GM18873 (cell line): ENCODE data around the gene PYGM.

Source experiments
- ATAC-seq: cut with Tn5 transposase; IDR thresholded peaks from one replicate; pipeline ENCODE4 v1.9.1; 2021; ENCODE audit warnings: mild to moderate bottlenecking, moderate library complexity, moderate number of reproducible peaks; ENCODE audit not compliant: unreplicated experiment, low FRiP score

PYGM gene

DNA sequence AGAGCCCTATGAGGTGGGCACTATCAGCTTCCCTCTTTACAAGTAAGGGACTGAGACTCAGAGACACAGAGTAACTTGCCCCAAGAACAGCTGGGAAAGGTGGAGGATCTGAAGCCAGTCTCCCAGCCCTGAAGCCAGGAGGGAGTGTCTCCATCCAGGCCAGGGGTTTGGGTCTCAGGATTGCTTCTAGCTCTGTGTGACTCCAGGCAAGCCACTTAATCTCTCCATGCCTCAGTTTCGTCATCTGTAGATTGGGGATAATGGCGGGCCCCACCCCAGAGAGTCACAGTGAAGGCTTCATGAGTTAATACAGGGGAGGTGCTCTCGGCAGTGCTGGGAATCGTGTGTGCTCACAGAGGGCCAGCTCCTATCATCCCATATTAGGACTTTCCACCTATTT lies 32.7 kb upstream of the PYGM start:
- no peak for ATAC-seq

DNA sequence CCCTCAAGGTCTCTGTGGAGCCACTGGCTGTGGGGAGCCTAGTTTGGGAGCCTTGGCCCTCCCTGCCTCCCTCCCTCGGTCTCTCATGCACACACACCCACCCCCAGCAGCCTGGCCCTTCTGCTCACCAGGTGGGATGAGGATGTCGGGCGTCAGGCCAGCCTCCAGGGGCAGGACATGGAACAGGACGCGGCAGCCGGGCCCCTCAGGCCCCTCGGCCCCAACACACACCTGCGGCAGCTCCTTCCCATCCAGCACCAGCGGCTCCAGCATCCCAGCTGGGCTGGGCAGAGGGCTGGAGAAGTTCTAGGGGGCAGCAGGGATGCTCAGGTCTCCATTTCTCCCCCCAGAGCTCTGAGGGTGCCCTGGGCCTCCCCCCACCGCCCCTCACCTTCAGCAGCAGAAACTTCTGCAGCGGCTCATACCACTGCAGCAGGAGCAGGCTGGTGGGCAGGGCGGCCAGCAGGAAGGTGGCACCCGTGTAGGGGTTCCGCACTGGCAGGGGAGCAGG lies 32.1 kb upstream of the PYGM start:
- no peak for ATAC-seq

DNA sequence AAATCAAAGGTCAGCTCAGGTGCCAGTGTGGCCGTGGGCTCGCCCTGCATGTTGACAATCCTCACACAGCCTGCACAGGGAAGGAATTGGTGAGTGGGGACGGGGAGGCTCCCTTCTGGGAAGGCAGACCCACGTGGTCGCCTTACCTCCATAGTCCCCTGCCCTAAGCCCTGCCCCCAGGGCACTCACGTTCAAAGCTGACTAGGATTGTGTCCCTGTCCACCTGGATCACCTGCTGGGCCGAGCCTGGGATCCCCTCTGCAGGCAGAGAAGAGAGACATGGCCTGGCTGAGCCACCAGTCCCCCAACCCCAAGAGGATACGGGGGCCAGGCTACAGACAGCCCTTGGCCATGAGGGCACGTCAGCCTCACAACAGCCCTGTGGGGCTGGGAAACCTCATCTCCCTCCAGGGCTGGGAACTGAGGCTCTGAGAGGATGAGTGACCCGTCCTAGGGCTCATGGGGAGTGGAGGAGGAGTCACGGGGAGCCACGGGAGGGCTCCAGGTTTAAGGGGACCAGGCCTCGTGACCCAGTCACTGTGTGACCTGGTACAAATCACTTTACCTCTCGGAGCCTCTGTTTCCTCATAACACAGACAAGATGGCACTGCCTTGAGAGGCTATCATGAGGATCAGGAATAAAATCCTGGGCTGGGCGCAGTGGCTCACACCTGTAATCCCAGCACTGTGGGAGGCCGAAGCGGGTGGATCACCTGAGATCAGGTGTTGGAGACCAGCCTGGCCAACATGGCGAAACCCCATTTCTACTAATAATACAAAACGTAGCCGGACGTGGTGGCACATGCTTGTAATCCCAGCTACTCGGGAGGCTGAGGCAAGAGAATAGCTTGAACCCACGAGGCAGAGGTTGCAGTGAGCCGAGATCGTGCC lies 30.7 kb upstream of the PYGM start:
- ATAC-seq, result no peak

DNA sequence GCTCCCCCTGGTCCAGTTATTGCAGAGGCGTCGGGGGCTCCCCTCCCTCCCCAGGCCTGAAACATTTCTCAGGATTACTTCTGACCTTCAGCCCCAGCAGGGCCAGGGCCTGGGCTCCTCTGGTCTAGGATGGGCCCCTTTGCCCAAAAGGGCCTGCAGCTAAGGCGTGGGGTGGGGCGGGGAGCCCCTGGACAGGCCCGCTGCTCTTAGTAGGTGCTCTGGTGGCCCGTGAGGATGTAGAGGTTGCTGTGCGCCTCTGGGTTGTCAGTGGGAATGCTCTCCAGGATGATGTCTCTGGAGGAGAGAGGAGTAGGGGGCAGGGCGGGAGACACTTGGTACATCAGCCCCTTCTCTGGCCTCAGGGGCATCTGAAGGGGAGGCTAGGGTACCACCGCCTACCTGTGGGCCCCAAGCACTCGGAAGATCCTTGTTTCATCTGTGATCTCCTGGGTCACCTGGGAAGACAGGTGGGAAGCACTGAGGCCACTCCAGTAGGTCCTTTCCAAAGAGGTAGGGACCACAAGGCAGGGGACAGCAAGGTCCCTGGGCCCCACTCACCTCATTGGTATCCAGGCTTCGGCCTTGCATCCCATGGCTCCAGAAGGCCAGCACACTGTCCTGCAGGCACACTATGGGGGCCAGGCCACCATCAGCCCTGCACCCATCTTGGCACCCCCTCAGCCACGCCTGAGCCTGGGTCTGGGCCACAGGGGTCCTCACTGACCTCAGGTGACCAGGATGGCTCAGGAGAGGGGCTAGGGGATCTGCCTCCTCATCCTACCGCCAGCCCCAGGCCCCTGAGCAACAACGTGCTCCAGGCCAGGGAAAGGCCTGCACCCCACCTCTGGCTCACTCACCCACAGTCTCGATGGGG lies 29.8 kb upstream of the PYGM start:
- no peak for ATAC-seq

DNA sequence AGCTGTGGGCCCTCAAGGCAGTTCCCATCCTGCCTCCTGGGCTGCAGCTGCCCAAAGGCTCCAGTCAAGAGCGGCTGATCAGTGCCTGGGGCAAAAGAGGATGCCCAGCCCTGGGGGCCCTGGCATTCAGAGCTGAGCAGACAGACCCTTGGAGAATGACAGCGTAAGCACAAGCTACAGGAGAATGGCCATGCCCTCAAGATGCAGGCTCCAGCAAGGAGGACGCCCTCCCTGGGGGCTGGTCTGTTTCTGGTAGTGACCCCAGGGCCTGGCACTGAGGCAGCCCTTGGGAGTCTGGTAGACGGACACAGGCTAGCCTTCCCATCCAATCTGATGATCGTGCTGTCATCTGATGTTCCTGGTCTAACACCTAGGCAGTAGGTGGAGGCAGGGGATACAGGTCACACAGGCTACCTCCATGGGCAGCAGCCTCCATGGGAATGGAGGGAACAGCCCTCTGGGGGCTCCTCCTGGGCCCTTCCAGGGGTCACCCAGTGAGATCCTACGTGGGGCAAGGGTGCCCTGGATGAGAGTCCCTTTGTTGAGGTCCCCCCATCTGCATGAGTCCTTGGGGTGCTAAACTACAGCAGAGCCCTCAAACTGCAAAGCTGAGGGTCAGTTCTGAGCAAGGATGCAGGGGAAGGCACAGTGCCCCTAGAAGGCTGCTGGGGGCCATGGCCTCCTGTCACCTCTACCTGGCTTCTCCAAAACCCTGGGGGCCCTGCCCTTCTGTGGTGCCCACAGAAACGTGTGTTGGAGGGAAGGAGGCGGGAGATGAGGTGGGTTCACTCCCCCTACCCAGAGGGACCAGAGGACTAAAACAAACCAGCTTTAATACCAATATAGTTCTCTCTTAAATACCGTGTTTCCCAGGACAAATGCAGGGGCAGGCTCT lies 28.8 kb upstream of the PYGM start:
- ATAC-seq, result no peak

DNA sequence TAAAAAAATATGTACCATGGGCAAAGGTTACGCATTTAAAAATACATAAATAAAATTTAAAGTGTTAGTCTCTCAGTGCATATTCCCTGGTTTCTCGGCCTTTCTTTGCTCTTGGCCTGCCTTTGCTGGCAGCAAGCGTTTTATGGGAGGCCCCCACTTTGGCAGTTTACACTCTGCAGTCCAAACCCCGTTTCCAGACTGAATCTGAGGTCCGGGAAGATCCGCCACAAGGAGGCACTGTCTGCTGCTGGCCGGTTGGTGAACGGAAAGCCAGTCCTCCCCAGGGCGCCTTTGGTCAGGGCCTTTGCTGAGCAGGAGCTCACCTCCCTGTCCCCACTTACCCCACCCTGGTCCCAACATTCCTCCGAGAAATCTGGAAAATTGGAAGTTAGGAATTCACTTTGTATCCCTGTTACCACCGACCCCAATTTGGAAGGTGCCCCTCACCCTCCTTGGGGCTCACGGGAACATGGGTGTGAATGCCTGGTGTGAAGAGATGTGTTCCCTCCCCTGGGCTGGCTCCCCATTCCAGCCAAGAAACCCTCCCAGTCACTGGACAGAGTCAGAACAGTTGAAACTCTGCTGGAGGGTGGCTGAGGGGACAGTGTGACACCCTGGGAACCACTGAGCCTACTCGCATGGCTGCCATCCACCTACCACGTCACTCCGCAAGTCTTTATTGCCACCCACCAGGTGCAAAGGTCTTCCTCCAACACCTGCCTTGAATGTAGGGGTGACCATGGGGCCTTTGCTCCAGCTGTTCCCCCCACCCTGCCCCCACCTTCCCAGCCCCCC lies 27.9 kb upstream of the PYGM start:
- no peak for ATAC-seq

DNA sequence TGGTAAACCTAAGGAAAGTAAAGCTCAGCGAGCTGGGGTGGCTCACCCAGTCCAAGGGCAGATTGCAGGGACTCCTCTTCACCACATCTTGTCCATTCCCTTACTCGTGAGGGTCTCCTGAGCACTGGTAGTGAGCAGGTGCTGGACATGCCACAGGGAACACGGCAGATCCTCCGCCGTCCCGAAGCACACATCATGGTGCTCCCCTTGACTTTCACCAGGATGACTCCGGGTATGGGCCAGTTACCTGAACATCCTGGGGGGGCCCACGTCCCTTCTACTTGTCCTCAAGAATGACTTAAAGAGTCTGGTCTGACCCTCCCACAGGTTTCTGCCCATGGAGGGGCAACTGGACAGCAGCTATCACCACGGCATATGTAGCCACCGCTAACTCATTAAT lies 26.5 kb upstream of the PYGM start:
- no peak for ATAC-seq

DNA sequence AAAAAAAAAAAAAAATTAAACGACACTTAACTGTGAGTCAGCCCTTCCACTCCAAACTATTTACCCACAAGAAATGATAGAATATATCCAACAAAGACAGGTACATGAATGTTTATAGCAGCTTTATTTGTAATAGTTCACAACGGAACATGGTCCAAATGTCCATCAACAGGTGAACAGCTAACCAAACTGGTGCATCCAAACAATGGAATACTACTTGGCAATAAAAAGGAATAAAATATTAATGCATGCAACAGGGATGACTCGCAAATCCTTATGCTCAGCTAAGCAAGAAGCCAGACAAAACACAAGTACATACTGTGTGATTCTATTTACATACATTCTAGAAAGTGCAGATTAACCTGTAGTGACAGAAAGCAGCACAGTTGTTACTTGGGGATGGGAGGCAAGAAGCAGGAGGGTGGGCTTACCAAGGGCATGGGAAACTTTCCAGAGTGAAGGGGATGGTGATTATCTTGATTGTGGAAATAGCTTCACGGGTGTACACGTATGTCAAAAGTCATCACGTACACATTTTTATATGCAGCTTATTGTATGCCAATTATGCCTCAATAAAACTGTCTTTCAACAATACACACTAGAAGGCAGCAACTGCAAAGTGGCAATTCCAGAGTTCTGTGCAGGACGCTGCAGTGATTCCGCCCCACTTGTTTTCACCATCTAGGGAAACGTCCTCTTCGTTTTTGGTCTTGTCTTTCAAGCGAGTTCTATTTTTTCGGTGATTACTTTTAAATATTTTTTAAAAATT lies 25.2 kb upstream of the PYGM start:
- no peak for ATAC-seq

DNA sequence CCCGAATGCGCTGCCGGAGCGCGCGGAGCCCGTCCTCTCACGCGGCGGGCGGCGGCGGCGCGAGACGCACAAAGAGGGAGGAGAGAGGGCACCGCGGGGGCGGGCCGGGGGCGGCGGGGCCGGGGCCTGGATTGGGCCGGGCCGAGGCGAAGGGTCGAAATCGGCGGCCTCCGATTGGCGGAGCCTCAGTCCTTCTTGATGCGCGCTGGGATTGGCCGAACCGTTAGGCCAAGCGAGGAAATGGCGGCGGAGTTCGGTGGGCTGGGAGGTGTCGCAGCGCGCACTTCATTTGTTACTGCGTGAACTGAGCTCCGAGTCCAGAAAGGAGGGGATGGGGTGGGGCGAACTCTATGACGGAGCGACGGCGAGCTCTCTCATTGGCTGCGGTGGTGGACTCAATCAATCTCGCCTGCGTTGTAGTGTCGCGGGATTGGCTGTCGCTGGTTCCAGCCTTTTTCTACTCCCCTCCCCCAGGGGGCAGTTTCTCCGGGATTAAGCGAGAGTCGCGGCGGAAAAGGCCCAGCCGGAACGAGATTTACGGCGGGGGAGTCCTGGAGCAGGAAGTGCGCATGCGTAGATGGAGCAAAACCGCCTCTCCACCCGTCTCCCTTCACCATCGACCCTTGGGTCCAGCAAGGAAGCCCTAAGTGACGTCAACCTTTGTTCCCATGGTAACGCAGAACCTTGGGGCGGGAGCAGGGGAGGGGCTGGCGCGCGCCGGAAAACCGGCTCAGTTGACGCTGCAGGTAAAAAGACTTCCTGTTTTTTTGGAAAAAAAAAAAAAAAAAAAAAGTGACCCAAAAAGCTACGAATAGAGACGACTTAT lies 18.9 kb upstream of the PYGM start, which contains the start of gene SF1:
TSS of gene SF1 (minus strand) at position 70 of the 826 bp plus-strand sequence. CDS start 150 bp downstream, outside the sequence.
- ATAC-seq, result peak; percentile 80

DNA sequence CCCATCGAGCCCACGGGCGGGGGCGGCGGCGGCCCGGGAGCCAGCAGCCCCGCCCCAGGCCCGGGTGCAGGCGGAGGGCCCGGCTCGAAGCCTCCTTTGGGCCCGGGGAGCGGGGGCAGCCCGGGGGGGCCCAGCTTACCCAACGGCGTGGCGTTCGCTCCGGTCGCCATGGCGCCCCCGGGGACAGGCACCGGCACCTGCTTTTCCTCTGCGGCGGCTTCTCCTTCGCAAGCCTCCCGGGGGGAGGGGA lies 18.4 kb upstream of the PYGM start:
- no peak for ATAC-seq

DNA sequence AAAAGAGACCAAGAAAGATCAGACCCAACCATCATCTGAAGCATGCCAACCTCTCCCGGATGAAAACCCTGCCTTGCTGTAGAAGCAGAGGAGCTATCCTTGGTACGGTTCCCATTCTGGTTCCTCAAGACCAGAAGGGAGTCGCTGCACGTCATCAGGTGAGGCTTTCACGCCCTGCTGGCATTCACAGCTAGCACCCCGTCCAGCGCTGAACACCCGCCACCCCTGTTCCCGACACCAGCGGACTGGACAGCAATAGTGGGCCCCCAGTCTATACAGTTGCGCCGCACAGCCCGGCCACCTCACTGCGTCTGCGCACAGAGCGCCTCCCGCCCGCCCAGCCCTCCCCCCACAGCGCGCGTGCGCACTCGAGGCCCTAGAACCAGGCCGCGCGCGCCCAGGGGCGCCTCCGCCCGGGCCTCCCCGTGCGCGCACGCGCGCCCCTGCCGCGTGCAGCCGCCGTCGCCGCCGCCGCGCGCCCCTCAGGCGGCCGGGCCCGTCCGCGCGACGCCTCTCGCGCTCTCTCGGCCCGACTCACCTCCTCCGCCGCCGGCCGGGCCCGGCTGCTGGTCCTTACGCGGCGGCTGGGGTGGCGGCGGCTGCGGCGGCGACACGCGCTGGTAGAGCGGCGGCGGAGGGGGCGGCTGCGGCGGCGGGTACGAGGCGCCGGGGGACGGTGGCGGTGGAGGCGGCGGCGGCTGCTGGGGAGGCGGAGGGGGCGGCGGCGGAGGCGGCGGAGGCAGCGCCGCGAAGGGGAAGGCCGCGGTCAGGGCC lies 17.9 kb upstream of the PYGM start:
- no peak for ATAC-seq

DNA sequence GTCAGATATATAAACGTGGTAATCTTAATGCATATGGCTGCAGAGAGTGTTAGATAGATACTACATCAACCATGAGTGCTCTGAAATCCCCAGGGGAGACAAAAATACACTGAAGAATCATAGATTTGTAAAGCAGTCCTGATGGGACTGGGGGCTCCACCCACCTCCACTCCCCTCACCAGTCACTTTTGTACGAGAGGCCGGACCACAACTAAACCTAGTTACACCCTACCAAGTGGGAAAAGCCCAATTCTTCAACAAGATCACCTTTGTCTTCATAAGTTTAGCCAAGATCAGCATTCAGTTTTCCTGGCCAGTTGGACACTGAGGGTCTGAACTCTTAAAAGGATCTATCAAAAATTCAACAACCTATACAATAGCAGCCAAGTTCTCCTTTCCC lies 17.1 kb upstream of the PYGM start:
- no peak for ATAC-seq

DNA sequence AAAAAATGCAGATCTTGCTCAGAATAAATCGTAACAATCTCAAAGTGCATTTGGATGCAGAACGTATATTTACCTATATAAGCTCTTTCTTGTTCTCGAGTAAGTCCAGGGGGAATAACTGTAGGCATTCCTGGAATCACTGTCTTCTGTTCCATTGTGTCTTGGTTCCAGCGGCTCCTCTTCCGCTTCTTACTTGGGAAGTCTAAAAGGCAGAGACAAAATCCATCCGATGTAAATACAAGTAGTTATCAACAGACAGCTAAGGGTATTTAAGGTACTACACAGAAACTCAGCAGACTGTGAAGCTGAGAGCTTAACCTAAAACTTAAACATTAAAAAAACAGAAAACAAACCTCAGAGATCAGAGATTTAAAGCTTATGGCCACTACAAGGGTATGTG lies 16.7 kb upstream of the PYGM start:
- no peak for ATAC-seq

DNA sequence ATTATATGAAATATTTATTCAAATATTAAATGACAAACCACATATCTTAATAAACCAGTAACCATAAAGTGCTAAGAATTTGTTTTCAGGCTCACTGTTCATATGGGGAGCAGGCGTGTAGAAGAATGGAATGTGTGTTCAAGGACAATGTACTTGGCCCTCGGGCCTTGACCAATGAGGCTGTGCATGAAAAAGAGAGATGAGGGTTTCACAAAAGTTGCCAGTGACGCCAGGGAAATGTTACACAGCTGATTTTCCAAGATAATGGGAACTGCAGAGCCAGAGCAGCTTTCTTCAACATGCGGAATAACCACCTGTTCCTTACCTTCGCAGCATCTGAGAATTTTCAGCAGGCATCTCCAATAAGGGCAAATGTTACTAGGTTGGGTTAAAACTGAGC lies 14.4 kb upstream of the PYGM start:
- no peak for ATAC-seq

DNA sequence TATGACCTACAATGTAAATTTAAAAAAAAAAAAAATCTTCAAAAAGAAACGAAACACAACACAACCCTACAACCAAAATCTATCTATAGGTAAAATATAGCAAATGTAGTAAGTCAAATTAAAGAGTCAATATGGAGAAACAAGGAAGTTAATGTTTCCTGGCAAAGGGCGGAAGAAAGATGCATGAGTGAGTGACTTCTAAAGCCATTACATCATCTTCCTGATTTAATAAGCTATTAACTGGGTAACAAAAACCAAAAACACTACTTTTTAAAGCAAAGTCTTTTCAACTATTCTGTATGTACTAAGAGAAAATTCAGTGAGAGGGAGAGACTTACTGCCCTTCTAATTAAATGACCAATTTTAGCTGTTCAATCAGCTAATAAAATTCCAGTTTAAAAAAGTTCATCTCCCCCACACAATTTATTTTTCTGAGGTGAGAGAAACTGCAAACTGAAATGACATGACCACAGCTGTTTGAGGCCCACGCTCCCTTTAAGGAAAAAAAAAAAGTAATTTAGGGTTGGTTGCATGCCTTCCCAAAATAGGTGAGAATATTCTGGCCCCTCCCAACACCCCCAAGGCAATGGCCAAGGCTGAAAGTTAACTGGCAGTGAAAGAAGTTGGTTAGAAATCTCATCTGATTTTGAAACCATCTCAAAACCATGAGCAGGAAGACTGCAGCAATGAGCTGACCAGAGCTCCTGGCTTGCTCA lies 12.7 kb upstream of the PYGM start:
- ATAC-seq, result no peak

DNA sequence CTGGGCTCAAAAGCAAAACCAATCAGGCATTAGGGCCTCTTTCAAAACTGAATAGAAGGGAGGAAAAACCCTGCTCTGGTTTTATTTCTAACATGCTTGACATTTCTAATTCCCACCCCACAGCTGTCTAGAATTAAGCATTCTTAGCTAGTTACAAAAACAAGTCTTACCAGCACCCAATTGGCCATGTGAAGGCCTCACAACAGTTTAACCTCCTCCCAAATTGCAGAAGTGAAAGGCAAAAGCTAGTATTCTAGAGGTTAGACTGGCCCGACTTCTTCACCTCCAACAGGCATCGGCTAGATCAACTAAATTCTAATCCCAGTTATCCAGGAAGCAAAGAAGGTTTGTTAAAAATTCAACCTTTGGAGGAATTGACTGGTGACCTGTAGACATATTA lies 12.1 kb upstream of the PYGM start:
- ATAC-seq, result no peak

DNA sequence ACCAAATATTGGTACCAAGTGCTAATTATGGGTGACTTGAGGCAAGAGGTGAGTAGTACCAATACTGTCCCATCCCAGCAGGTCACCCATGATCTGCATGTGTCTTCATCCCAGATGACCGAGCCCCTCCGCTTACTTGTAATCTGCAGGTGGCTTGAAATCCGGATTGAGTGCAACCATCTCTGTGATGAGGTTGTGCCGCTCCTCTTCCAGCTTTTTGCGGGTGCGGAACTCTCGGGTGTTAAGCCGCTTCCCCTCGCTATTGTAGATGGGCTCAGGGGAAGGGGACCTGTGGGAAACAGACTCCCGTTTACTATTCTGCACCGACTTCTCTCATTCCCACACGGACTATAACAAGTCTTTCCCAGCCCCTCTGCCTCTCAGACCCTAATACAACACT lies 10.3 kb upstream of the PYGM start:
- ATAC-seq, result no peak
